Nephron progenitor cell (in vitro differentiated cells): ENCODE results near the gene USF2.

Experiments
- DNase-seq: peaks from one replicate; pipeline ENCODE4 v3.0.0; 2021
- H3K27ac Mint-ChIP-seq: 2 replicates; pipeline ENCODE4 v1.8.0; 2021; ENCODE audit warnings: mild to moderate bottlenecking, moderate library complexity, mixed read lengths
- H3K27me3 Mint-ChIP-seq: 2 replicates; pipeline ENCODE4 v1.8.0; 2021; ENCODE audit warnings: mild to moderate bottlenecking, low read depth, mixed read lengths; ENCODE audit not compliant: poor library complexity
- H3K36me3 Mint-ChIP-seq: 2 replicates; pipeline ENCODE4 v1.8.0; 2021; ENCODE audit warnings: low read depth, mixed read lengths
- H3K4me1 Mint-ChIP-seq: 2 replicates; pipeline ENCODE4 v1.8.0; 2021; ENCODE audit warnings: mixed read lengths
- H3K4me3 Mint-ChIP-seq: 2 replicates; pipeline ENCODE4 v1.8.0; 2021; ENCODE audit warnings: mild to moderate bottlenecking, moderate library complexity, mixed read lengths
- H3K9me3 Mint-ChIP-seq: 2 replicates; pipeline ENCODE4 v1.8.0; 2021; ENCODE audit warnings: mild to moderate bottlenecking, moderate library complexity, mixed read lengths
- TF ChIP-seq, protein P1 (sequence below): fragments of 200-600 bp; sonication (generic); IDR thresholded peaks from 2 replicates; pipeline ENCODE4 v1.5.0; 2021; ENCODE audit warnings: antibody characterized with exemption

USF2 gene

DNA sequence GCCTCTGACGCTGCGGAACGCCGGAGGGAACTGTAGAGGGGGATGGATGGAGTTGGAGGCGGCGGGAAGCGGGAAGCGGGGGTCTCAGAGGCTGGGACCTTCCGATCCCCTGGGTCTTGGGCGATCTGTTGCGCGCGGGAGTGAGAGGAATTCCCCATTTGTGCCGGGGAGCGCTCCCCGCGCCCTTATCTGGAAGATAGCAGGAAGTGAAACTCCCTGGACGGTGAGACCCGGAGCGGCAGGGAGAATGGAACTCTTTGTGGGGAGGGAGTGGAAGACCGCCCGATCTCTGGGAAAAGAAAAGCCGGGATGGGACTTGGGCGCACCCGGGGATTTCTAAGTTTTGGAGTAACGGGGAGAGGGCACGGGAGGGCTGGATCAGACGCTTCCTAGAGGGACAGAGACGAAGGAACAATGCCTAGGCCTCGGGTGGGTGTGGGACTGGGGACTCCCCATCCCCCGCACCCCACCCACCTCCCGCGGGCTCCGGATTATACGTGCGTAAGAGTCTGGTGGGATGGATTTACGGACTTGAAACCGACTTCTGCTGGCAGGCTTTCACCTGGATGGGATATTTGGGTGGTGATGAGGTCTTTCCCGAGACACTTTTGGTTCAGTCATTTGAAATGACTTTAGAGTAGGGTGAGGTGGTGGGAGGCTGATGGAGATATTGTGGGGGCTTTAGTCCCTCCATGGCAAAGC lies 19.5 kb upstream of the USF2 start:
- H3K4me3 Mint-ChIP-seq = peak overlapping the region; percentile 95
- H3K27ac Mint-ChIP-seq = peak overlapping the region; percentile 100
- peaks cover 30% of the 10 kb centered on the region for H3K4me1 Mint-ChIP-seq
- H3K27me3 Mint-ChIP-seq = peaks cover 38% of the 10 kb centered on the region
- peaks cover 17% of the 10 kb centered on the region for H3K9me3 Mint-ChIP-seq
- no peak for DNase-seq
- TF ChIP-seq, protein P1, sequence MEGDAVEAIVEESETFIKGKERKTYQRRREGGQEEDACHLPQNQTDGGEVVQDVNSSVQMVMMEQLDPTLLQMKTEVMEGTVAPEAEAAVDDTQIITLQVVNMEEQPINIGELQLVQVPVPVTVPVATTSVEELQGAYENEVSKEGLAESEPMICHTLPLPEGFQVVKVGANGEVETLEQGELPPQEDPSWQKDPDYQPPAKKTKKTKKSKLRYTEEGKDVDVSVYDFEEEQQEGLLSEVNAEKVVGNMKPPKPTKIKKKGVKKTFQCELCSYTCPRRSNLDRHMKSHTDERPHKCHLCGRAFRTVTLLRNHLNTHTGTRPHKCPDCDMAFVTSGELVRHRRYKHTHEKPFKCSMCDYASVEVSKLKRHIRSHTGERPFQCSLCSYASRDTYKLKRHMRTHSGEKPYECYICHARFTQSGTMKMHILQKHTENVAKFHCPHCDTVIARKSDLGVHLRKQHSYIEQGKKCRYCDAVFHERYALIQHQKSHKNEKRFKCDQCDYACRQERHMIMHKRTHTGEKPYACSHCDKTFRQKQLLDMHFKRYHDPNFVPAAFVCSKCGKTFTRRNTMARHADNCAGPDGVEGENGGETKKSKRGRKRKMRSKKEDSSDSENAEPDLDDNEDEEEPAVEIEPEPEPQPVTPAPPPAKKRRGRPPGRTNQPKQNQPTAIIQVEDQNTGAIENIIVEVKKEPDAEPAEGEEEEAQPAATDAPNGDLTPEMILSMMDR = no peak
- H3K36me3 Mint-ChIP-seq = peaks cover 33% of the 10 kb centered on the region

DNA sequence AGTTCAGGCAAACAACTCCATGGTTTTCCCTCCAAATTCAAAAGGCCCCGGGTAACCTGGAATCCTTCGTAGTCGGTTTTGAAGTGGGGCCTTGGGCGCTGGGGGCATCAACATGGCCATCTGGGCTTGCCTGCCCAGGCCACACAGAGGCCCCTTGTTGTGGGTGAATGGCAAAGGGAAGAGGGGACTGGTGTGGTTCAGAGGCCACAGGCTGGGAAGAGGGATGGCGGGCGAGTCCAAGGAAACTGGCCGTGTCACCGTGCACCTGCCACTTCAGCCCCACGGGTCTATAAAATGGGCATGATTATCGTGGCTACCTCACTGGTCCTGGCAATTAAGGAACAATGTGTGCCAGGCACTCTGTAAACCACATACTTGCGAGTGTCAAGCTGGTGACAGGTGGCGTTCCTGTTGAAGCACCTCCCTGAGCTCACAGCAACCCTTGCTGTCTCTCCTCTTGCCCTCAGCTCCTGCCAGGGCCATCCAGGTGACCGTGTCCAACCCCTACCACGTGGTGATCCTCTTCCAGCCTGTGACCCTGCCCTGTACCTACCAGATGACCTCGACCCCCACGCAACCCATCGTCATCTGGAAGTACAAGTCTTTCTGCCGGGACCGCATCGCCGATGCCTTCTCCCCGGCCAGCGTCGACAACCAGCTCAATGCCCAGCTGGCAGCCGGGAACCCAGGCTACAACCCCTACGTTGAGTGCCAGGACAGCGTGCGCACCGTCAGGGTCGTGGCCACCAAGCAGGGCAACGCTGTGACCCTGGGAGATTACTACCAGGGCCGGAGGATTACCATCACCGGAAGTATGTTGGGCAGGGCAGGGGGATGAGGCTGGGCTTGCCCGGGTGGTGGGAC lies 18.7 kb upstream of the USF2 start:
- H3K9me3 Mint-ChIP-seq = peaks cover 11% of the 10 kb centered on the region
- no peak for DNase-seq
- TF ChIP-seq, protein P1 = no peak
- peaks cover 31% of the 10 kb centered on the region for H3K27me3 Mint-ChIP-seq
- peak overlapping the region; percentile 95 for H3K4me3 Mint-ChIP-seq
- H3K27ac Mint-ChIP-seq = no peak overlapping the region
- H3K36me3 Mint-ChIP-seq = peaks cover 40% of the 10 kb centered on the region
- peaks cover 30% of the 10 kb centered on the region for H3K4me1 Mint-ChIP-seq

GRCh38 chr19:35251456-35251855 lies 17.3 kb upstream of the USF2 start:
- TF ChIP-seq, protein P1 = no peak
- H3K4me3 Mint-ChIP-seq = no peak overlapping the region
- peaks cover 32% of the 10 kb centered on the region for H3K4me1 Mint-ChIP-seq
- peaks cover 2% of the 10 kb centered on the region for H3K9me3 Mint-ChIP-seq
- H3K27ac Mint-ChIP-seq = no peak overlapping the region
- H3K36me3 Mint-ChIP-seq = peaks cover 48% of the 10 kb centered on the region
- peaks cover 29% of the 10 kb centered on the region for H3K27me3 Mint-ChIP-seq
- DNase-seq = no peak

DNA sequence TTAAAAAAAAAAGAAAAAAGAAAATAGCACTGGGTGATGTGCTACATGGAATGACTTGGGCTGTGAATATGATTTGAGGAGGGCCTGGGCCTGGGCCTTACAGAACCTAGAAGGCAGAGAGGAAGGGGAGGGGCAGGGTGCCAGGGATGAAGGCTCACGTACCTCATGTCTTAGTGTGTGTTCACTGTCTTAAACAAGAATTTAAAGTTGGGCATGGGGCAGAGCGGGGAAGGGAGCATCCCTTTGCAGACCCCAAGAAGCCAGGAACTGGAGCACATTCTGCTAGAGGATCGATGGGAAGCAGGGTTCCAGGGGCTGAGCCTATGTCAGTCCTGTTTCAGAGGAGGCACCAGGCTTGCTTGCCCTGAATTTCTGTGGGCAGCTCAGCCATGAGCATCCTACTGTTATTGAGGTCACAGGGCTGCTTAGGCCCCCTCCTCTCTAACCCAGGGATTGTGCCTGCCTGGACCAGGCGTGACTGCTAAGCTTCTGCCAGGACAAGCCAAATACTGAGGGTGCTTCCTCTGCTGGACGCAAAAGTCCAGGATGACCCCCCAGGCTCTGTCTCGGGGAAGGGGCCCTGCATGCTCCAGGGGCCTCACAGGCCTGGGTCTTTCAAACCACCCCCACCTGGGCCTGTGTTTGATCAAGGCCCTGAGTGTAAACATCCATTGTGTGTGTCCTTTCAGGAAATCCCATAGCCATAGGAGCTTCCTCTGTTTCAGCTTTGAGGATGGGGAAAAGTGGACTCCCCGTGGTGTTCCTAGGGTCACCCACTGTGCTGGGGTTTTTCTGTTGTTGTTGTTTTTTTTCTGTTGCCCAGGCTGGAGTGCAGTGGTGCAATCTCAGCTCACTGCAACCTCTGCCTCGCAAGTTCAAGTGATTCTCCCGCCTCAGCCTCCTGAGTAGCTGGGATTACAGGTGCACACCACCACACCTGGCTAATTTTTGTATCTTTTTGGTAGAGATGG lies 15.2 kb upstream of the USF2 start:
- H3K27ac Mint-ChIP-seq = no peak overlapping the region
- peaks cover 21% of the 10 kb centered on the region for H3K27me3 Mint-ChIP-seq
- H3K9me3 Mint-ChIP-seq = no peaks in the 10 kb centered on the region
- TF ChIP-seq, protein P1 = no peak
- H3K4me3 Mint-ChIP-seq = no peak overlapping the region
- H3K36me3 Mint-ChIP-seq = peaks cover 48% of the 10 kb centered on the region
- H3K4me1 Mint-ChIP-seq = peaks cover 45% of the 10 kb centered on the region
- no peak for DNase-seq

DNA sequence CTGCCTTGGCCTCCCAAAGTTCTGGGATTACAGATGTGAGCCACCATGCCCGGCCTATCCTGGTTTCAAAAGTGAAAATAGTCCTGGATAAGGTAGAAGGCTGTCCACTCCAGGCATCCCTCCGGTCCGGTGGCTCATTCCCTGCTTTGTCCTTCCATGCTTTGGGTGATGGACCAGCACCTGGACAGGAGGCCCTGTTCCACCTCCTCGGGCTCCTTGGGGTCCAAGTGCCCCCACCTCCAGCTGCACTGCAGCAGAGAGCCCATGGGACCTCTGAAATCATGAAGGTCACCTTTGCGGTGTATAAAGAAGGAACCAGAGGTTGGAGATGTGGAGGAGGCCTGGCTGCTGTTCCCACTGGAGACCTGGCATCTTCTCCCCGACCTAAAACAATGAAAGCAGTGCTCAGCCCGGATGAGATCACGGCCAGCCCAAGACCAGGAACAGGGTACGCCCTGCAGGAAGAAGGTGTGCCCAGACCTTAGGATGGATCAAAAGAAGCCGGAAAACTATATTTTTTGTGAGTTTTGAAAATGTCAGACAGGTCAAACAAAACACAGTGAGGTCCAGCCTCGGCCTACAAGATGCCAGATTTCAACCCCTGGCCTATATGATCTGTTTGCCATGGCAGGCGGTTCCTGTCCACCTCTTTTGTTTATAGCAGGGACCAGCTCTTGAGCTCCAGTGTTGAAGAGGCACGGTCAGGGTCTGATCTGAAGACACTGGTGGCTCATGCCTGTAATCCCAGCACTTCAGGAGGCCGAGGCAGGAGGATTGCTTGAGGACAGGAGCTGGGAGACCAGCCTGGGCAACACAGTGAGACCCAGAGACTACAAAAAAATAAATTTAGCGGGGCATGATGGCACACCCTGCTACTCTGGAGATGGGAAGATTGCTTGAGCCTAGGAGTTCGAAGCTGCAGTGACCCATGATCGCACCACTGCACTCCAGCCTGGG lies 14.1 kb upstream of the USF2 start:
- Mint-ChIP-seq H3K36me3 (peaks cover 41% of the 10 kb centered on the region), H3K27ac (no peak overlapping the region), H3K9me3 (no peaks in the 10 kb centered on the region), H3K4me1 (peaks cover 42% of the 10 kb centered on the region), H3K27me3 (peaks cover 13% of the 10 kb centered on the region), H3K4me3 (no peak overlapping the region)
- DNase-seq = no peak
- TF ChIP-seq, protein P1 = no peak
